HepG2 (cell line): ENCODE measurements around the gene CIROP. TPM values are rescaled to one million over a fixed set of nuclear protein-coding genes. Genes with fewer than 3 reads are reported as not detected.
A peak's percentile ranks its signal among the peaks of the same experiment; 100 is the strongest.

Experiments used
- ATAC-seq: fragments of 200-7000 bp; cut with Tn5 transposase; 3 replicates; pipeline ENCODE4 v1.9.1; 2020; ENCODE audit warnings: mild to moderate bottlenecking, moderate library complexity
- BruUV-seq: library from RNA; stranded (reverse); fragments of 400-500 nt; replicated peaks from 2 replicates; lab custom pipeline; 2021; lab: Mats Ljungman, UMichigan
- CTCF ChIA-PET: fragments of 300-600 bp; formaldehyde crosslinking; extraction: SDS; loops from one replicate; lab custom pipeline; 2021; ENCODE audit warnings: low total read pairs, inconsistent platforms, low intra/inter-chr PET ratio; lab: Yijun Ruan, JAX
- POLR2A ChIA-PET: fragments of 350-600 bp; sonication (Branson Sonifier 250); formaldehyde crosslinking; loops from one replicate; lab custom pipeline; 2020; ENCODE audit warnings: antibody characterized with exemption, inconsistent platforms; lab: Yijun Ruan, JAX
- DNase-seq: peaks from one replicate; pipeline ENCODE4 v3.0.0-alpha.2; 2015; ENCODE audit warnings: low spot score
- FAIRE-seq: peaks from 3 replicates; lab custom pipeline; 2011; peaks lifted over from hg19 to GRCh38; lab: Jason Lieb, UNC
- H2AFZ ChIP-seq: one replicate; pipeline ENCODE4 v1.6.1; 2011; ENCODE audit warnings: low read length, inconsistent platforms
- H3K27ac ChIP-seq: fragments of 300-600 bp; 3 replicates; pipeline ENCODE4 v1.8.0; 2011; ENCODE audit warnings: mixed run types, mild to moderate bottlenecking, mixed read lengths, low read length, inconsistent platforms; ENCODE audit not compliant: insufficient read depth; ENCODE audit errors: extremely low read length
- H3K27me3 ChIP-seq, 2 experiments: fragments of 200-600 bp in 1 of 2; 2 replicates in 1 of 2; 3 replicates in 1 of 2; pipeline versions ENCODE4 v1.6.0 to v1.8.0; 2011; ENCODE audit warnings: low read length in 2 of 2, mild to moderate bottlenecking in 2 of 2, moderate library complexity in 2 of 2, inconsistent platforms in 1 of 2; ENCODE audit not compliant: insufficient read depth in 2 of 2, control insufficient read depth in 1 of 2
- H3K36me3 ChIP-seq, 2 experiments: fragments of 200-600 bp in 1 of 2; replicated peaks in 1 of 2; 2 replicates in 1 of 2; 3 replicates in 1 of 2; pipeline versions ENCODE4 v1.5.1 to v1.8.0; 2011; ENCODE audit warnings: low read length in 2 of 2, inconsistent platforms in 1 of 2; ENCODE audit not compliant: insufficient read depth in 2 of 2, control insufficient read depth in 1 of 2
- H3K4me1 ChIP-seq: 2 replicates; pipeline ENCODE4 v1.5.1; 2012; ENCODE audit warnings: low read length, inconsistent platforms; ENCODE audit not compliant: insufficient read depth
- H3K4me2 ChIP-seq: 2 replicates; pipeline ENCODE4 v1.6.0; 2011; ENCODE audit warnings: low read depth, low read length, inconsistent platforms
- H3K4me3 ChIP-seq, 3 experiments: fragments of 200-600 bp in 1 of 3; sonication (generic), shearing (Covaris generic) in 1 of 3; replicated peaks in 1 of 3; 2 replicates each; pipeline ENCODE4 v1.5.1; 2011 to 2016; ENCODE audit warnings: low read length in 3 of 3, inconsistent platforms in 2 of 3, low read depth in 2 of 3, mild to moderate bottlenecking in 2 of 3, control low read depth in 1 of 3, mixed read lengths in 1 of 3; ENCODE audit not compliant: insufficient read depth in 1 of 3
- H3K79me2 ChIP-seq: one replicate; pipeline ENCODE4 v1.6.1; 2011; ENCODE audit warnings: low read length, inconsistent platforms; ENCODE audit not compliant: insufficient read depth
- H3K9ac ChIP-seq: 2 replicates; pipeline ENCODE4 v1.6.0; 2011; ENCODE audit warnings: mild to moderate bottlenecking, low read depth, low read length, inconsistent platforms; ENCODE audit not compliant: insufficient read depth
- H3K9me3 ChIP-seq: 2 replicates; pipeline ENCODE4 v1.5.1; 2012; ENCODE audit warnings: mild to moderate bottlenecking, low read length
- H4K20me1 ChIP-seq: 2 replicates; pipeline ENCODE4 v1.6.0; 2011; ENCODE audit warnings: inconsistent platforms, mild to moderate bottlenecking, low read length, moderate library complexity; ENCODE audit not compliant: insufficient read depth
- AHR ChIP-seq: IDR thresholded peaks from 2 replicates; pipeline ENCODE4 v1.6.1; 2018; ENCODE audit warnings: missing genetic modification reagents, missing compliant biosample characterization
- ESRRA ChIP-seq: sonication (generic); formaldehyde crosslinking; IDR thresholded peaks from 2 replicates; pipeline ENCODE4 v1.5.1; 2020; ENCODE audit warnings: mild to moderate bottlenecking, low read depth, missing genetic modification reagents
- HNF4A ChIP-seq: sonication (generic); formaldehyde crosslinking; IDR thresholded peaks from 2 replicates; pipeline ENCODE4 v1.4.0; 2020; ENCODE audit warnings: missing genetic modification reagents
- NRL ChIP-seq: sonication (generic); formaldehyde crosslinking; IDR thresholded peaks from 2 replicates; pipeline ENCODE4 v1.5.0; 2020; ENCODE audit warnings: missing genetic modification reagents, mild to moderate bottlenecking, moderate library complexity, borderline replicate concordance
- TBX2 ChIP-seq: sonication (generic); formaldehyde crosslinking; IDR thresholded peaks from 2 replicates; pipeline ENCODE4 v1.5.0; 2020; ENCODE audit warnings: missing genetic modification reagents, mild to moderate bottlenecking, borderline replicate concordance
- ZNF576 ChIP-seq: sonication (generic); formaldehyde crosslinking; IDR thresholded peaks from 2 replicates; pipeline ENCODE4 v1.4.0; 2020; ENCODE audit warnings: mild to moderate bottlenecking, missing genetic modification reagents
- ZNF605 ChIP-seq: sonication (generic); formaldehyde crosslinking; IDR thresholded peaks from 2 replicates; pipeline ENCODE4 v1.8.0; 2022; ENCODE audit warnings: mild to moderate bottlenecking, missing genetic modification reagents
- ZNF75D ChIP-seq: sonication (generic); formaldehyde crosslinking; IDR thresholded peaks from 2 replicates; pipeline ENCODE4 v1.8.1; 2023; ENCODE audit warnings: missing genetic modification reagents, mild to moderate bottlenecking, borderline replicate concordance
- WGBS: methylation state at CpG from one replicate; pipeline ENCODE4 v1.1.6; 2017; ENCODE audit warnings: low lambda C conversion rate; 5-methylcytosine and 5-hydroxymethylcytosine counted together
- in situ Hi-C: cut with HindIII; loops from 2 replicates; pipeline ENCODE4 v1.10.0; 2017; ENCODE audit warnings: low pct_unique_long_range_greater_than_20kb; ENCODE audit not compliant: extremely low pct_ligation_motif_present
- intact Hi-C: fragments of 100-400 bp; cut with micrococcal nuclease; formaldehyde crosslinking; loops from one replicate; pipeline ENCODE4 v1.10.0; 2022; ENCODE audit not compliant: unreplicated experiment
- polyA plus RNA-seq, 8 experiments: library from polyadenylated mRNA; depleted of rRNA in 3 of 8; stranded (reverse) in 7 of 8; unstranded in 1 of 8; fragments of >200 nt; fragmentation: Illumina TruSeq in 4 of 8; extraction: Trizol in 4 of 8; gene quantifications; 2 replicates each; pipeline versions ENCODE4 v1.2.1 to v1.2.3, GENCODE V29; 2011 to 2016; ENCODE audit warnings: low read depth in 4 of 8, missing spikeins in 1 of 8, mixed read lengths in 1 of 8; ENCODE audit not compliant: insufficient read depth in 1 of 8
- total RNA-seq, 5 experiments: library from RNA; depleted of rRNA; stranded (reverse); fragments of >200 nt; fragmentation: Illumina TruSeq; extraction: Trizol; gene quantifications; 2 replicates each; pipeline ENCODE4 v1.2.3, GENCODE V29; 2016; ENCODE audit warnings: low read depth in 1 of 5
- TF ChIP-seq, protein P1 (sequence below): sonication (generic); formaldehyde crosslinking; IDR thresholded peaks from 2 replicates; pipeline ENCODE4 v1.8.1; 2023; ENCODE audit warnings: mild to moderate bottlenecking, missing genetic modification reagents
- TF ChIP-seq, protein P2 (sequence below): IDR thresholded peaks from 2 replicates; pipeline ENCODE4 v1.6.1; 2018; ENCODE audit warnings: missing genetic modification reagents, mild to moderate bottlenecking, missing compliant biosample characterization

CIROP gene
- total and polyA plus RNA-seq, 2 of the 13 experiments (the other 11 are each of a cell fraction or from before 2014, with no cell fraction given): 0.07 TPM; not detected in 1

DNA sequence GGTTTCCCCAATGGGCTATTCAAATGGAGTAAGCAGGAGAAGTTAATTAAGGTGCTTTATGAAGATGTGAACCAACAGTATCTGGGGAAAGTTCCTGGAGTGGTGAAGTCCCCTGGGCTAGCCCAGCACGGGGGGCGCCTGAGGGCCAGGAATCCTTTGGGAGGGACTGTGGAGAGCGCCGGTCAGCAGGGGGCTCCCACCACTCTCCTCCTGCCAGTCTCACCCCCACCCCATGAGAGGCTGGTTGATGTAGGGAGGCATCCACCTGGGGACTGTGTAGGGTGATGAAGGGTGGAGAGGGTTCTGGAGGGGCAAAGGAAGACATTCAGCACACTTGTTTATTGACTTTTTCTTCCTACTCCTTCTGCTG, 9.9 kb upstream of the CIROP start (continued):
- TF ChIP-seq, protein P1, sequence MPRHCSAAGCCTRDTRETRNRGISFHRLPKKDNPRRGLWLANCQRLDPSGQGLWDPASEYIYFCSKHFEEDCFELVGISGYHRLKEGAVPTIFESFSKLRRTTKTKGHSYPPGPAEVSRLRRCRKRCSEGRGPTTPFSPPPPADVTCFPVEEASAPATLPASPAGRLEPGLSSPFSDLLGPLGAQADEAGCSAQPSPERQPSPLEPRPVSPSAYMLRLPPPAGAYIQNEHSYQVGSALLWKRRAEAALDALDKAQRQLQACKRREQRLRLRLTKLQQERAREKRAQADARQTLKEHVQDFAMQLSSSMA (CRISPR knock-in tag): no peak
- TF ChIP-seq ZNF576 (CRISPR knock-in tag): no peak

- under 1% methylated on average over 5 of the region's 5 CpGs for WGBS
- POLR2A ChIA-PET: interaction anchor here (1.0 to 6.6 kb wide), 4 partner anchors 16 to 207 kb away, joined by 3 to 66 read pairs (median 6); partner anchors contain the start of genes ACIN1, C14orf119 and PABPN1
- Histone ChIP-seq H3K9me3 (no peaks in the 10 kb centered on the region), H3K27me3 (peaks cover 49 to 94% of the 10 kb centered on the region in 2 experiments), H4K20me1 (no peaks in the 10 kb centered on the region), H3K4me1 (peaks cover 38% of the 10 kb centered on the region), H2AFZ (peak overlapping the region; percentile 59), H3K4me2 (peak overlapping the region; percentile 64), H3K27ac (no peak overlapping the region), H3K4me3 (peak overlapping the region in 2 of 3 experiments; percentile 4 to 42; a peak in 2 of 6 replicates), H3K36me3 (no peaks in the 10 kb centered on the region), H3K79me2 (no peaks in the 10 kb centered on the region), H3K9ac (no peak overlapping the region)
- FAIRE-seq (no peak), DNase-seq (no peak), ATAC-seq (peak; percentile 7)
- in situ Hi-C loops: no loop called here
- BruUV-seq: no TSS peak
- intact Hi-C loops: no loop called here
- CTCF ChIA-PET: no interaction called here
- TF ChIP-seq ZNF75D (CRISPR knock-in tag): 0 out of 2 replicates have a peak, but pooled peaks have one; percentile 30
- TF ChIP-seq, protein P2, sequence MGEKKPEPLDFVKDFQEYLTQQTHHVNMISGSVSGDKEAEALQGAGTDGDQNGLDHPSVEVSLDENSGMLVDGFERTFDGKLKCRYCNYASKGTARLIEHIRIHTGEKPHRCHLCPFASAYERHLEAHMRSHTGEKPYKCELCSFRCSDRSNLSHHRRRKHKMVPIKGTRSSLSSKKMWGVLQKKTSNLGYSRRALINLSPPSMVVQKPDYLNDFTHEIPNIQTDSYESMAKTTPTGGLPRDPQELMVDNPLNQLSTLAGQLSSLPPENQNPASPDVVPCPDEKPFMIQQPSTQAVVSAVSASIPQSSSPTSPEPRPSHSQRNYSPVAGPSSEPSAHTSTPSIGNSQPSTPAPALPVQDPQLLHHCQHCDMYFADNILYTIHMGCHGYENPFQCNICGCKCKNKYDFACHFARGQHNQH (CRISPR knock-in tag): no peak
- TF ChIP-seq ZNF605: peak; percentile 51; the same call in 1 of the 2 replicates
- no peak; the same call in 1 of the 2 replicates for TF ChIP-seq AHR (CRISPR knock-in tag)
- 0 out of 2 replicates have a peak, but pooled peaks have one; percentile 7 for TF ChIP-seq NRL (CRISPR knock-in tag)
- TF ChIP-seq HNF4A (CRISPR knock-in tag): 0 out of 2 replicates have a peak, but pooled peaks have one; percentile 8
- 0 out of 2 replicates have a peak, but pooled peaks have one; percentile 16 for TF ChIP-seq ESRRA
- 0 out of 2 replicates have a peak, but pooled peaks have one; percentile 5 for TF ChIP-seq TBX2
- TF ChIP-seq, all 625 proteins: peak for 6
These were observed 9.3 kb upstream of the CIROP start for GRCh38 chr14:23114120-23114458.
